ENCODE data around the gene SEMA5A.

SEMA5A gene

DNA sequence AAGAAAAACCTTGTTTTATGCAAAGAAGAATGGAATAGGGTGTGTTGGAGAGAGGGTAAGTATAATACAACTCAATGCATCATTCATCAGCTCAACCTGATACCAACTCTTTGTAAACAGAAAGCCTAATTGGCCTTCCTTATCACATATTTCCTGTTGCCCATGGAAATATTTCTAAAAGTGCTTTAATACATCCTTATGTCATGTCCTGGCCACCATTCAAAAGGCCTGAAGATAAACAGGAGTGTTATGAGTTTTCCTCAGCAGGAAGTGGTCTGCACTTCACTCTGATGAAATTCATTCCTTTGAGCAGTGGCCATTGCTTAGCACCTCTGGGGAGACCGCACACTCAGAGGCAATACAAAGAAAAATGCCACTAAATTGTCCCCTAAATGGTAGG is 511.2 kb downstream of the SEMA5A start:
- TF ChIP-seq, protein P1, sequence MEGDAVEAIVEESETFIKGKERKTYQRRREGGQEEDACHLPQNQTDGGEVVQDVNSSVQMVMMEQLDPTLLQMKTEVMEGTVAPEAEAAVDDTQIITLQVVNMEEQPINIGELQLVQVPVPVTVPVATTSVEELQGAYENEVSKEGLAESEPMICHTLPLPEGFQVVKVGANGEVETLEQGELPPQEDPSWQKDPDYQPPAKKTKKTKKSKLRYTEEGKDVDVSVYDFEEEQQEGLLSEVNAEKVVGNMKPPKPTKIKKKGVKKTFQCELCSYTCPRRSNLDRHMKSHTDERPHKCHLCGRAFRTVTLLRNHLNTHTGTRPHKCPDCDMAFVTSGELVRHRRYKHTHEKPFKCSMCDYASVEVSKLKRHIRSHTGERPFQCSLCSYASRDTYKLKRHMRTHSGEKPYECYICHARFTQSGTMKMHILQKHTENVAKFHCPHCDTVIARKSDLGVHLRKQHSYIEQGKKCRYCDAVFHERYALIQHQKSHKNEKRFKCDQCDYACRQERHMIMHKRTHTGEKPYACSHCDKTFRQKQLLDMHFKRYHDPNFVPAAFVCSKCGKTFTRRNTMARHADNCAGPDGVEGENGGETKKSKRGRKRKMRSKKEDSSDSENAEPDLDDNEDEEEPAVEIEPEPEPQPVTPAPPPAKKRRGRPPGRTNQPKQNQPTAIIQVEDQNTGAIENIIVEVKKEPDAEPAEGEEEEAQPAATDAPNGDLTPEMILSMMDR (IDR thresholded peaks at IDR 0.05; ENCODE audit: insufficient read depth, missing control alignments): no peak
- FAIRE-seq (no peak), DNase-seq (ENCODE audit: insufficient read length, low spot score) (no peak)

DNA sequence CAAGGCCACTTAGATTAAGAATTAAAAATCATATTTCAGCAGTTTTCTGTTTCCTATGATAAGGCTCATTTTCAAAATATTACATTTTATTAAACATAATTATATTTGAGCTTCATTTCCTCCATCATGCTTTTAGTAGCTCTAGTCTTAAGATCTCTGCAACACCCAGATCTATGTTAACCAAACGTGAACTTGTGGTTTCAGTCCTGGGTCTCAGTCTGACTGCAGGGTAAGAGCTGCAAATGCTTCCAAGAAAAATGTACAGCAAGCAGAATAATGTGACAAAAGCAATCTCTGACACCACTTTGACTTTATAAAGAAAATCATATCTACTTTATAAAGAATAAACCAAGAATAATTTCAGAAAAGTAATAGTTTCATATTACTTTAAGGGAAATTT is 512.4 kb downstream of the SEMA5A start:
- TF ChIP-seq, protein P1 (IDR thresholded peaks at IDR 0.05; ENCODE audit: insufficient read depth, missing control alignments): no peak
- FAIRE-seq (no peak), DNase-seq (ENCODE audit: insufficient read length, low spot score) (no peak)

DNA sequence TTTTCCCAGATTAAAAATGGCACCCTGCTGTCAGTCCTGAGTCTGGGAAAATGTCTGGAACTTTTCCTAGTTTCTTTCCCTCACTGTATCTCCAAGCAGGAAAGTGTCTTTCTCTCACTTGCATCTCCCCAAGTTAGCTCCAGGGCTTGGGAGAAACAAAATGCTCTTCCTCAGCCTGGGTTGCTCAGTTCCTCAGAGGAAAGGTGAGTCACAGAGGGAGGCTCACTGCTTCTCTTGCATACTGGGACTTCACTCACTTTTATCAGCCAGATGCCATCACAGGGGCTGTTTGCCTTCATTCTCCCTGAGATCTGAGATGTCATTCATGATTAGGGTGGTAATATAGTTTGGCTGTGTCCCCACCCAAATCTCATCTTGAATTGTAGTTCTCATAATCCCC is 519.9 kb downstream of the SEMA5A start:
- DNase-seq (ENCODE audit: insufficient read length, low spot score): no peak
- TF ChIP-seq, protein P1 (IDR thresholded peaks at IDR 0.05; ENCODE audit: insufficient read depth, missing control alignments): no peak
- FAIRE-seq: no peak

DNA sequence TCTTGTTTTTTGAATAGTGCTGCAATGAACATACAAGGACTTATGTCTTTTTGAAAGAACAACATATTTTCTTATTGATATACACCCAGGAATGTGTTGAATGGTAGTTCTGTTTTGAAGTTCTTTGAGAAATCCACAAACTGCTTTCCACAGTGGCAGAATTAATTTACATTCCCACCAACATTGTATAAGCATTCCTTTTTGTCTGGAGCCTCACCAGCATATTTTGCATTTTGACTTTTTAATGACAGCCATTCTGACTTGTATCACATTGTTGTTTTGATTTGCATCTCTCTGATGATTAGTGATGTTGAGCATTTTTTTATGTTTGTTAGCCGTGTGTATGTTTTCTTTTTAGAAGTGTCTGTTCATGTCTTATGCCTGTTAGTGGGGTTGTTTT is 524.9 kb downstream of the SEMA5A start:
- DNase-seq (ENCODE audit: insufficient read length, low spot score) (no peak), FAIRE-seq (no peak)
- TF ChIP-seq, protein P1 (IDR thresholded peaks at IDR 0.05; ENCODE audit: insufficient read depth, missing control alignments): no peak

DNA sequence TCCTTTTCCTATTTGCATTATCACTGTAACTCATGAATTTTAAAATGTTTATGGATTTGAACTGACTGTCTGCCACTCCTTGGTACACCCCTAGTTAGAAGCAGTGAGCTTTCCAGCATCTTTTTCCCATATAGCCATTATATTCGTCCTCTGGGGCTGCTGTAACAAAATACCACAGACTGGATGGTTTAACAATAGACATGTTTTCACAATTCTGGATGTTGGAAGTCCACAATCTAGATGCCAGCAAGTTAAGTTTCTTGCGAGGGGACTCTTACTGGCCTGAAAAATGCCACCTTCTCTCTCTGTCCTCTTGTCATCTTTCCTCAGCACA is 530.0 kb downstream of the SEMA5A start:
- TF ChIP-seq, protein P1 (IDR thresholded peaks at IDR 0.05; ENCODE audit: insufficient read depth, missing control alignments): no peak
- no peak for FAIRE-seq

DNA sequence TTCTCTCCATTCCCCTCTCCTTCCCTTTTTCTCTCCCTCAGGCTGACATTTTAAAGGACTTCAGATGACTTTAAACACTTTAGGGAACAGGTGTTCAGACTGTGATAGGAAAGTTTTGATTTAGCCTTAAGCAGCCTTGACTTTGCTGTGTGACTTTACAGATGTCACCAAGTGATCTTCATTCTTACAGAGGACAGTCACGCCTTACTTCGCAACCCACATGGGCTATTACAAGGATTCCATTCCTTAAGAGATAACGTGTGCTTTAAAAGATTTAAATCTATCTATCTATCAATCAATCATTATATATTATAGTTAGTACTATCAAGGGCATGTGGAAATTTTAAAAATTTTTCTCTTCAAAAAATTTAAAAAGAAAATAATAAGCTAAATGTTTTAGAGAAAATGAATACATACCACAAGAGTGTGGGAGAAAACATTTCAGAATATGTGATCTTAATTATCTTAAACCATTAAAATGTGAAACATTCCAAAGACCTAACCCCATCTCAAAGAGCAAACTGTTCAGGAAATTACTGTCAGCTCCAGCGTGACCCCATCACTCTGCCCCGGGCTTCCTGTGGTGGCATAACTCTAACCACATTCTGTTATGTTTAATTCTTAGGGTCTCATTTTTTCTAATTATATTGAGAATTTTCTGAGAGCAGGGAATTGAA is 530.5 kb downstream of the SEMA5A start:
- no peak for FAIRE-seq

More for the DNA sequence above, 530.0 kb downstream of the SEMA5A start:
- DNase-seq (ENCODE audit: insufficient read length, low spot score): no peak

DNA sequence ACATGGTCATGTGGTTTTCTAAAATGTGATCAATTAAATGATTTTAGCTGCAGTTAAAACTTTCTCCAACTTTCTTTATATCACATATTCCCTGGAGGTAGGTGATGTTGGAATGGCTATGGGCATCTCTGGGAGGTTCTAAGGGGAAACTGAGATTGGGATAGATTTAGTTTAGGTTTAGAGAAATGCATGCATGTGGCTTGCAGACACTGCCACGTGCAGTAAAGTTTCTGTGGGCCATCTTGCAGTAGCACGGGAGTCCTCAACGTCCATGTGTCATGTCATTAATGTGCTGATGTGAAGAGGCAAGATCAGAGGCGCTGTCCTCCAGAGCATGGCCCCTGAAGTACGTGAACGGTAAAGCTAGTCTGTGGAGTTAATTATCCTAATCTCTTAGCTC is 532.7 kb downstream of the SEMA5A start:
- DNase-seq (ENCODE audit: insufficient read length, low spot score) (no peak), FAIRE-seq (no peak)
- TF ChIP-seq, protein P1 (IDR thresholded peaks at IDR 0.05; ENCODE audit: insufficient read depth, missing control alignments): no peak

More for the DNA sequence above, 530.5 kb downstream of the SEMA5A start:
- TF ChIP-seq, protein P1 (IDR thresholded peaks at IDR 0.05; ENCODE audit: insufficient read depth, missing control alignments): no peak
- no peak for DNase-seq (ENCODE audit: insufficient read length, low spot score)

Data from D721Med (cell line).